SK-N-SH (cell line): ENCODE data around the gene MBOAT2. TPM values are rescaled to one million over a fixed set of nuclear protein-coding genes. Genes with fewer than 3 reads are reported as not detected.

Experiments
- CTCF ChIA-PET: fragments of 300-600, 350-600 bp; formaldehyde crosslinking; extraction: SDS; loops from one replicate; lab custom pipeline; 2021; lab: Yijun Ruan, JAX
- POLR2A ChIA-PET: fragments of 350-600 bp; sonication (Branson Sonifier 250); formaldehyde crosslinking; extraction: SDS; loops from one replicate; lab custom pipeline; 2020; ENCODE audit warnings: antibody characterized with exemption, inconsistent platforms; lab: Yijun Ruan, JAX
- DNase-seq: peaks from one replicate; pipeline ENCODE4 v3.0.0; 2012
- H2AFZ ChIP-seq: fragments of 200-600 bp; sonication (generic); 2 replicates; pipeline ENCODE4 v1.8.1; 2016; ENCODE audit warnings: antibody characterized with exemption, mild to moderate bottlenecking, low read depth
- H3F3A ChIP-seq: fragments of 200-600 bp; sonication (generic); replicated peaks from 2 replicates; pipeline ENCODE3; 2016; ENCODE audit warnings: antibody characterized with exemption, mild to moderate bottlenecking; ENCODE audit not compliant: insufficient read depth
- H3K27ac ChIP-seq, 2 experiments: fragments of 200-500 bp in 1 of 2; fragments of 200-600 bp in 1 of 2; sonication (Bioruptor generic) in 1 of 2; sonication (generic), shearing (Covaris generic) in 1 of 2; 2 replicates each; pipeline versions ENCODE4 v1.5.1 to v1.6.1; 2014 to 2016; ENCODE audit warnings: low read depth in 2 of 2, inconsistent platforms in 1 of 2, low read length in 1 of 2, mild to moderate bottlenecking in 1 of 2, mixed read lengths in 1 of 2
- H3K27me3 ChIP-seq: fragments of 200-600 bp; sonication (generic), shearing (Covaris generic); 2 replicates; pipeline ENCODE4 v1.6.1; 2016; ENCODE audit warnings: mixed run types; ENCODE audit not compliant: insufficient read depth
- H3K36me3 ChIP-seq, 2 experiments: fragments of 200-500 bp in 1 of 2; fragments of 200-600 bp in 1 of 2; sonication (Bioruptor generic) in 1 of 2; sonication (generic) in 1 of 2; replicated peaks in 1 of 2; 2 replicates each; pipeline versions ENCODE3 to v1.5.1; 2014 to 2016; ENCODE audit warnings: low read length in 1 of 2, mild to moderate bottlenecking in 1 of 2; ENCODE audit not compliant: insufficient read depth in 2 of 2, control insufficient read depth in 1 of 2
- H3K4me1 ChIP-seq, 2 experiments: fragments of 200-500 bp in 1 of 2; fragments of 200-600 bp in 1 of 2; sonication (Bioruptor generic) in 1 of 2; sonication (generic), shearing (Covaris generic) in 1 of 2; 2 replicates each; pipeline versions ENCODE4 v1.5.1 to v1.6.1; 2014 to 2016; ENCODE audit warnings: low read depth in 1 of 2, low read length in 1 of 2, mixed run types in 1 of 2; ENCODE audit not compliant: insufficient read depth in 2 of 2, control insufficient read depth in 1 of 2
- H3K4me2 ChIP-seq: fragments of 200-600 bp; sonication (generic), shearing (Covaris generic); 2 replicates; pipeline ENCODE4 v1.6.1; 2017; ENCODE audit warnings: mixed run types
- H3K4me3 ChIP-seq, 2 experiments: fragments of 200-500 bp in 1 of 2; fragments of 200-600 bp in 1 of 2; sonication (Bioruptor generic) in 1 of 2; sonication (generic), shearing (Covaris generic) in 1 of 2; 2 replicates each; pipeline versions ENCODE4 v1.5.1 to v1.8.1; 2014 to 2016; ENCODE audit warnings: low read depth in 2 of 2, inconsistent platforms in 1 of 2, low read length in 1 of 2, mild to moderate bottlenecking in 1 of 2, mixed read lengths in 1 of 2, moderate library complexity in 1 of 2
- H3K79me2 ChIP-seq: fragments of 200-600 bp; sonication (generic); 2 replicates; pipeline ENCODE4 v1.8.1; 2017; ENCODE audit warnings: mild to moderate bottlenecking; ENCODE audit not compliant: insufficient read depth
- H3K9ac ChIP-seq: fragments of 200-600 bp; sonication (generic); 2 replicates; pipeline ENCODE4 v1.6.1; 2017; ENCODE audit warnings: mixed run types
- H3K9me2 ChIP-seq: fragments of 200-600 bp; sonication (generic); 2 replicates; pipeline ENCODE4 v1.6.1; 2017; ENCODE audit warnings: mixed run types
- H3K9me3 ChIP-seq: fragments of 200-600 bp; sonication (generic); 2 replicates; pipeline ENCODE4 v1.6.1; 2017; ENCODE audit warnings: mixed run types, mild to moderate bottlenecking, moderate library complexity
- H4K20me1 ChIP-seq: fragments of 200-600 bp; sonication (generic); 2 replicates; pipeline ENCODE4 v1.6.1; 2017; ENCODE audit warnings: mild to moderate bottlenecking, mixed run types; ENCODE audit not compliant: insufficient read depth
- ELF1 ChIP-seq: IDR thresholded peaks from 2 replicates; pipeline ENCODE4 v1.4.0; 2012
- EP300 ChIP-seq, 2 experiments: IDR thresholded peaks; 2 replicates each; pipeline versions ENCODE4 v1.4.0 to v1.6.1; 2012; ENCODE audit warnings: borderline replicate concordance in 1 of 2, low read depth in 1 of 2, low read length in 1 of 2
- FOXM1 ChIP-seq: IDR thresholded peaks from 2 replicates; pipeline ENCODE4 v1.4.0; 2012; ENCODE audit warnings: low read depth, mild to moderate bottlenecking
- GABPA ChIP-seq: IDR thresholded peaks from 2 replicates; pipeline ENCODE4 v1.4.0; 2012; ENCODE audit warnings: low read depth, mild to moderate bottlenecking
- JUND ChIP-seq: IDR thresholded peaks from 2 replicates; pipeline ENCODE4 v1.4.0; 2012
- MEF2A ChIP-seq: IDR thresholded peaks from 2 replicates; pipeline ENCODE4 v1.4.0; 2012; ENCODE audit warnings: low read depth, borderline replicate concordance
- MXI1 ChIP-seq: IDR thresholded peaks from 2 replicates; pipeline ENCODE4 v1.6.1; 2012; ENCODE audit warnings: mild to moderate bottlenecking, low read depth, low read length, improper control_type of control experiment
- NFIC ChIP-seq: IDR thresholded peaks from 2 replicates; pipeline ENCODE4 v1.4.0; 2012; ENCODE audit warnings: borderline replicate concordance
- RAD21 ChIP-seq: IDR thresholded peaks from 2 replicates; pipeline ENCODE4 v1.6.1; 2012; ENCODE audit warnings: mild to moderate bottlenecking, low read length
- RFX5 ChIP-seq: IDR thresholded peaks from 2 replicates; pipeline ENCODE4 v1.6.1; 2012; ENCODE audit warnings: mild to moderate bottlenecking, improper control_type of control experiment, low read length
- SIN3A ChIP-seq: IDR thresholded peaks from 2 replicates; pipeline ENCODE4 v1.6.1; 2012; ENCODE audit warnings: low read depth, mild to moderate bottlenecking, low read length, moderate library complexity, borderline replicate concordance
- YY1 ChIP-seq: IDR thresholded peaks from 2 replicates; pipeline ENCODE4 v1.4.0; 2012; ENCODE audit warnings: low read depth, mild to moderate bottlenecking
- WGBS: methylation state at CpG from one replicate; pipeline ENCODE4 v1.1.6; 2017; ENCODE audit warnings: low lambda C conversion rate; 5-methylcytosine and 5-hydroxymethylcytosine counted together
- polyA plus RNA-seq, 3 experiments: library from polyadenylated mRNA; depleted of rRNA; stranded (reverse); fragments of >200 nt; gene quantifications; 2 replicates each; pipeline ENCODE4 v1.2.3, GENCODE V29; 2012
- TF ChIP-seq, protein P1 (sequence below): IDR thresholded peaks from 2 replicates; pipeline ENCODE4 v1.6.1; 2012; ENCODE audit warnings: mild to moderate bottlenecking, low read depth, low read length, moderate library complexity
- TF ChIP-seq, protein P2 (sequence below): IDR thresholded peaks from 2 replicates; pipeline ENCODE4 v1.4.0; 2012; ENCODE audit warnings: low read depth
- TF ChIP-seq, protein P3 (sequence below): fragments of 150-350 bp; IDR thresholded peaks from 2 replicates; pipeline ENCODE4 v1.6.1; 2017; ENCODE audit warnings: antibody characterized with exemption, low read length, low read depth, borderline replicate concordance
- TF ChIP-seq, protein P4 (sequence below): fragments of 150-350 bp; IDR thresholded peaks from 2 replicates; pipeline ENCODE4 v1.6.1; 2016; ENCODE audit warnings: mild to moderate bottlenecking, low read depth, low read length

Gene MBOAT2
- polyA plus RNA-seq, 1 of the 3 experiments (the other 2 are of a cell fraction): 33.9 TPM

DNA sequence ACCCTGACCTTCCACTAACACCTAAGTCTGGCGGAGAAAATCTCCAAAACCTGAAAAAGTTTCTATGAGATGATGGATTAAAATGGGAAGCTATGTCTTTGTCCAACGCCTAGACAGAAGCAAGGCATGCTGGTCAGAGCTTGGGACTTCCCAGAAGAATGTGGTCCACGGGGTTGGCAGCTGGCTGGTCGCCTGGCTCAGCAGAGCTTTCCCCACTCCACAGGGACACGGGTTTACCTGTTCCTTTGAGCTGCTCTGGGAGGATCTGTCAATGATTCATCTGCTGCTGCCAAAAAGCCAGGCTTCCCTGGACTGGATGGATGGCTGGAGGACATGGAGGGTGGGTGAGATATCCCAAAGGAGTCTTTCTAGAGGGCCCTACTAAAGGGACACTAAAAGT, 10.8 kb downstream of the MBOAT2 start:
- H3K27ac ChIP-seq: no peak overlapping the region
- DNase-seq: no peak
- H4K20me1 ChIP-seq: peaks cover 35% of the 10 kb centered on the region; the same call in 1 of the 2 replicates
- no peak overlapping the region for H3K9ac ChIP-seq
- no peak overlapping the region for H3K4me2 ChIP-seq
- WGBS: 89% methylated on average over 5 of the region's 5 CpGs
- peaks cover 98% of the 10 kb centered on the region for H3K79me2 ChIP-seq
- ChIA-PET CTCF (interaction anchor here (1.1 to 1.6 kb wide), 2 partner anchors 9 to 17 kb away, joined by 4 to 5 read pairs; no protein-coding TSS in a partner anchor), POLR2A (interaction anchor here (1.4 kb wide), 1 partner anchor 11 kb away, joined by 6 read pairs; the partner anchor contains the start of gene MBOAT2)
- no peak overlapping the region for H3K4me3 ChIP-seq
- no peaks in the 10 kb centered on the region for H3K9me3 ChIP-seq
- peaks cover 4 to 12% of the 10 kb centered on the region in 2 experiments; a peak in 3 of 4 replicates for H3K4me1 ChIP-seq
- H3K36me3 ChIP-seq: no peaks in the 10 kb centered on the region
- TF ChIP-seq GABPA (no peak), ELF1 (no peak), YY1 (no peak), NFIC (no peak)
- TF ChIP-seq, protein P1, sequence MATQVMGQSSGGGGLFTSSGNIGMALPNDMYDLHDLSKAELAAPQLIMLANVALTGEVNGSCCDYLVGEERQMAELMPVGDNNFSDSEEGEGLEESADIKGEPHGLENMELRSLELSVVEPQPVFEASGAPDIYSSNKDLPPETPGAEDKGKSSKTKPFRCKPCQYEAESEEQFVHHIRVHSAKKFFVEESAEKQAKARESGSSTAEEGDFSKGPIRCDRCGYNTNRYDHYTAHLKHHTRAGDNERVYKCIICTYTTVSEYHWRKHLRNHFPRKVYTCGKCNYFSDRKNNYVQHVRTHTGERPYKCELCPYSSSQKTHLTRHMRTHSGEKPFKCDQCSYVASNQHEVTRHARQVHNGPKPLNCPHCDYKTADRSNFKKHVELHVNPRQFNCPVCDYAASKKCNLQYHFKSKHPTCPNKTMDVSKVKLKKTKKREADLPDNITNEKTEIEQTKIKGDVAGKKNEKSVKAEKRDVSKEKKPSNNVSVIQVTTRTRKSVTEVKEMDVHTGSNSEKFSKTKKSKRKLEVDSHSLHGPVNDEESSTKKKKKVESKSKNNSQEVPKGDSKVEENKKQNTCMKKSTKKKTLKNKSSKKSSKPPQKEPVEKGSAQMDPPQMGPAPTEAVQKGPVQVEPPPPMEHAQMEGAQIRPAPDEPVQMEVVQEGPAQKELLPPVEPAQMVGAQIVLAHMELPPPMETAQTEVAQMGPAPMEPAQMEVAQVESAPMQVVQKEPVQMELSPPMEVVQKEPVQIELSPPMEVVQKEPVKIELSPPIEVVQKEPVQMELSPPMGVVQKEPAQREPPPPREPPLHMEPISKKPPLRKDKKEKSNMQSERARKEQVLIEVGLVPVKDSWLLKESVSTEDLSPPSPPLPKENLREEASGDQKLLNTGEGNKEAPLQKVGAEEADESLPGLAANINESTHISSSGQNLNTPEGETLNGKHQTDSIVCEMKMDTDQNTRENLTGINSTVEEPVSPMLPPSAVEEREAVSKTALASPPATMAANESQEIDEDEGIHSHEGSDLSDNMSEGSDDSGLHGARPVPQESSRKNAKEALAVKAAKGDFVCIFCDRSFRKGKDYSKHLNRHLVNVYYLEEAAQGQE: no peak
- TF ChIP-seq, protein P2, sequence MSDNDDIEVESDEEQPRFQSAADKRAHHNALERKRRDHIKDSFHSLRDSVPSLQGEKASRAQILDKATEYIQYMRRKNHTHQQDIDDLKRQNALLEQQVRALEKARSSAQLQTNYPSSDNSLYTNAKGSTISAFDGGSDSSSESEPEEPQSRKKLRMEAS: no peak
- H3K9me2 ChIP-seq: no peaks in the 10 kb centered on the region
- H3F3A ChIP-seq: no peaks in the 10 kb centered on the region
- H3K27me3 ChIP-seq: no peaks in the 10 kb centered on the region
- H2AFZ ChIP-seq: no peak overlapping the region

DNA sequence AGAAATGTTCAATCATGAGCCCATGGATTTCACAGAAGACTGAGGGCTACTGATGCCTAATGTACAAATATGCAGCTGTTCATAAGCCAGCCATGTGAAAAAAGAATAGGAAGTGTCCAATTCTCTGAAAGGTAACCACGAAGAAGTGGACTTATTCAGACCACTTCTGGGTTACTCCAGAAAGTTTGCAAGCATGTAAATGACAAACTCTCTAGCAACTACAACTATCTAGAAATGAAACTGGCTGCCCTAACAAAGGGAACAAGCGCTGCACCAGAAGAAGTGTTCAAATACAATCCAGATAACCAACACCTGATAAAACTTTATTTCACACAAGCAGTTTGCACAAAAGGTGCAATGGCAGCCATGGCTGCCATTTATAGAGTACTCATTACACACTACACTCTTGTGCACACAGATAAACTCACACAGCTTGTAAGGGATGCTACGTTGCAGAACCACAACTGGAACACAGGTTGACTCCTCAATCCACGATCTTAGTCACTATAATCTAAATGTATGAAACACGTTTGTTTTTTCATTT, 13.9 kb downstream of the MBOAT2 start:
- H3K79me2 ChIP-seq: peaks cover 98% of the 10 kb centered on the region
- no peak for TF ChIP-seq MEF2A
- no peak for TF ChIP-seq NFIC
- TF ChIP-seq EP300 (IDR thresholded peaks at IDR 0.05; ENCODE audit: borderline replicate concordance in 1 of 2, low read depth in 1 of 2, low read length in 1 of 2): no peak
- no peak for TF ChIP-seq JUND
- no peak for TF ChIP-seq RFX5
- no peak for TF ChIP-seq GABPA
- TF ChIP-seq SIN3A: no peak
- no peak for TF ChIP-seq FOXM1
- TF ChIP-seq, protein P3, sequence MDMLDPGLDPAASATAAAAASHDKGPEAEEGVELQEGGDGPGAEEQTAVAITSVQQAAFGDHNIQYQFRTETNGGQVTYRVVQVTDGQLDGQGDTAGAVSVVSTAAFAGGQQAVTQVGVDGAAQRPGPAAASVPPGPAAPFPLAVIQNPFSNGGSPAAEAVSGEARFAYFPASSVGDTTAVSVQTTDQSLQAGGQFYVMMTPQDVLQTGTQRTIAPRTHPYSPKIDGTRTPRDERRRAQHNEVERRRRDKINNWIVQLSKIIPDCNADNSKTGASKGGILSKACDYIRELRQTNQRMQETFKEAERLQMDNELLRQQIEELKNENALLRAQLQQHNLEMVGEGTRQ: no peak
- TF ChIP-seq ELF1: no peak
- TF ChIP-seq, protein P4, sequence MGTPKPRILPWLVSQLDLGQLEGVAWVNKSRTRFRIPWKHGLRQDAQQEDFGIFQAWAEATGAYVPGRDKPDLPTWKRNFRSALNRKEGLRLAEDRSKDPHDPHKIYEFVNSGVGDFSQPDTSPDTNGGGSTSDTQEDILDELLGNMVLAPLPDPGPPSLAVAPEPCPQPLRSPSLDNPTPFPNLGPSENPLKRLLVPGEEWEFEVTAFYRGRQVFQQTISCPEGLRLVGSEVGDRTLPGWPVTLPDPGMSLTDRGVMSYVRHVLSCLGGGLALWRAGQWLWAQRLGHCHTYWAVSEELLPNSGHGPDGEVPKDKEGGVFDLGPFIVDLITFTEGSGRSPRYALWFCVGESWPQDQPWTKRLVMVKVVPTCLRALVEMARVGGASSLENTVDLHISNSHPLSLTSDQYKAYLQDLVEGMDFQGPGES: no peak
- TF ChIP-seq RAD21: no peak
- TF ChIP-seq MXI1: no peak
- peaks cover 16% of the 10 kb centered on the region for H3F3A ChIP-seq
- H3K27ac ChIP-seq: no peak overlapping the region
- no peak overlapping the region for H3K9ac ChIP-seq
- no peaks in the 10 kb centered on the region for H3K27me3 ChIP-seq
- no peaks in the 10 kb centered on the region for H3K9me2 ChIP-seq
- WGBS: 95% methylated on average over 5 of the region's 5 CpGs
- no peak overlapping the region for H2AFZ ChIP-seq
- H3K36me3 ChIP-seq: no peaks in the 10 kb centered on the region
- no peak overlapping the region for H3K4me3 ChIP-seq
- no peaks in the 10 kb centered on the region for H3K9me3 ChIP-seq
- CTCF ChIA-PET: interaction anchor here (1.0 to 1.7 kb wide), 2 partner anchors 31 to 150 kb away, joined by 3 to 4 read pairs; no protein-coding TSS in a partner anchor
- POLR2A ChIA-PET: no interaction called here
- H3K4me1 ChIP-seq: peaks cover 13 to 27% of the 10 kb centered on the region in 2 experiments
- H4K20me1 ChIP-seq: peaks cover 18% of the 10 kb centered on the region; the same call in 1 of the 2 replicates
- no peak for DNase-seq
- H3K4me2 ChIP-seq: no peak overlapping the region
